Hepatocyte (in vitro differentiated cells): Measurements from ENCODE around the gene ARHGAP20.

Experiments used
- EZH2 ChIP-seq: fragments of 200-600 bp; sonication (generic); IDR thresholded peaks from 2 replicates; pipeline ENCODE4 v1.6.1; 2016; ENCODE audit warnings: antibody characterized with exemption, mild to moderate bottlenecking, borderline replicate concordance
- EZH2phosphoT487 ChIP-seq: fragments of 200-600 bp; sonication (generic); IDR thresholded peaks from one replicate; pipeline ENCODE4 v1.6.1; 2018; ENCODE audit warnings: antibody characterized with exemption, mild to moderate bottlenecking, low read depth, moderate library complexity; ENCODE audit not compliant: unreplicated experiment, severe bottlenecking
- TF ChIP-seq, protein P1 (sequence below): fragments of 200-600 bp; sonication (generic); IDR thresholded peaks from 2 replicates; pipeline ENCODE4 v1.5.1; 2016; ENCODE audit warnings: antibody characterized with exemption, mild to moderate bottlenecking; ENCODE audit not compliant: poor library complexity

DNA sequence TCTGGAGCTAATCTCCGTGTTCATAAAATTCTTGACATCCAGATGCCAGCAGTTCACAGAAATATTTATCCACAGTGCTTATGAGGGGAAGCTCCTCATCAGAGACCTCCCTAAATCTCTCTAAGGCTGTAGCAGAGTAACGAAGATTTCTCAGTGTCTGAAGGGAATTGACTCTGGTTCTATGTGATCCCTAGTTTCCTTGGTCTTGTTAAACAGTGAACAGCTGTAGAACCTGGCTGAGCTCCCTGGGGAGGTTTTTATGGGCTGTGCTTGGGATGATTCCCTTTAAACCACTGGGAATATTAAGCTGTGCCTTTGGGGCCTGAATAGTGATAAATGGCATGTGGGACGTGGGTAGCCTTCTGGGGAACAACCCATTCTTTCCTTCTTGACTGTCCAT, 43.7 kb upstream of the ARHGAP20 start:
- TF ChIP-seq, protein P1, sequence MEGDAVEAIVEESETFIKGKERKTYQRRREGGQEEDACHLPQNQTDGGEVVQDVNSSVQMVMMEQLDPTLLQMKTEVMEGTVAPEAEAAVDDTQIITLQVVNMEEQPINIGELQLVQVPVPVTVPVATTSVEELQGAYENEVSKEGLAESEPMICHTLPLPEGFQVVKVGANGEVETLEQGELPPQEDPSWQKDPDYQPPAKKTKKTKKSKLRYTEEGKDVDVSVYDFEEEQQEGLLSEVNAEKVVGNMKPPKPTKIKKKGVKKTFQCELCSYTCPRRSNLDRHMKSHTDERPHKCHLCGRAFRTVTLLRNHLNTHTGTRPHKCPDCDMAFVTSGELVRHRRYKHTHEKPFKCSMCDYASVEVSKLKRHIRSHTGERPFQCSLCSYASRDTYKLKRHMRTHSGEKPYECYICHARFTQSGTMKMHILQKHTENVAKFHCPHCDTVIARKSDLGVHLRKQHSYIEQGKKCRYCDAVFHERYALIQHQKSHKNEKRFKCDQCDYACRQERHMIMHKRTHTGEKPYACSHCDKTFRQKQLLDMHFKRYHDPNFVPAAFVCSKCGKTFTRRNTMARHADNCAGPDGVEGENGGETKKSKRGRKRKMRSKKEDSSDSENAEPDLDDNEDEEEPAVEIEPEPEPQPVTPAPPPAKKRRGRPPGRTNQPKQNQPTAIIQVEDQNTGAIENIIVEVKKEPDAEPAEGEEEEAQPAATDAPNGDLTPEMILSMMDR, result no peak
- TF ChIP-seq EZH2, result no peak
- no peak for TF ChIP-seq EZH2phosphoT487
